HFFc6 (cell line): Measurements from ENCODE around the gene CLIC6. TPM values are rescaled to one million over a fixed set of nuclear protein-coding genes. Genes with fewer than 3 reads are reported as not detected.

ENCODE experiments used
- DNase-seq: peaks from one replicate; pipeline ENCODE4 v3.0.0-alpha.2; 2018
- H3K27ac Mint-ChIP-seq: 2 replicates; pipeline ENCODE4 v1.8.0; 2020; ENCODE audit warnings: mild to moderate bottlenecking, mixed read lengths
- H3K27me3 Mint-ChIP-seq: 2 replicates; pipeline ENCODE4 v1.8.0; 2021; ENCODE audit warnings: mild to moderate bottlenecking, moderate library complexity, mixed read lengths; ENCODE audit not compliant: insufficient read depth
- H3K36me3 Mint-ChIP-seq: 2 replicates; pipeline ENCODE4 v1.8.0; 2021; ENCODE audit warnings: low read depth, mixed read lengths
- H3K4me1 Mint-ChIP-seq: 2 replicates; pipeline ENCODE4 v1.8.0; 2020; ENCODE audit warnings: low read depth, mixed read lengths
- H3K4me3 Mint-ChIP-seq: 2 replicates; pipeline ENCODE4 v1.8.0; 2020; ENCODE audit warnings: mild to moderate bottlenecking, moderate library complexity, mixed read lengths
- H3K9me3 Mint-ChIP-seq: 2 replicates; pipeline ENCODE4 v1.8.0; 2020; ENCODE audit warnings: mild to moderate bottlenecking, mixed read lengths
- total RNA-seq, 6 experiments: library from RNA; stranded (reverse); fragmentation: NEBNext Ultra II Directional; extraction: Animal tissue kit (Norgen Biotek cat#: 25700); gene quantifications; 2 replicates in 1 of 6; 3 replicates in 5 of 6; pipeline ENCODE4 v1.2.3, GENCODE V29; 2021
- TF ChIP-seq, protein P1 (sequence below): fragments of 200-600 bp; sonication (generic); IDR thresholded peaks from 2 replicates; pipeline ENCODE4 v1.5.0; 2021; ENCODE audit warnings: antibody characterized with exemption, mild to moderate bottlenecking

The CLIC6 gene
- total RNA-seq, 6 experiments from 2014 or later: not detected

DNA sequence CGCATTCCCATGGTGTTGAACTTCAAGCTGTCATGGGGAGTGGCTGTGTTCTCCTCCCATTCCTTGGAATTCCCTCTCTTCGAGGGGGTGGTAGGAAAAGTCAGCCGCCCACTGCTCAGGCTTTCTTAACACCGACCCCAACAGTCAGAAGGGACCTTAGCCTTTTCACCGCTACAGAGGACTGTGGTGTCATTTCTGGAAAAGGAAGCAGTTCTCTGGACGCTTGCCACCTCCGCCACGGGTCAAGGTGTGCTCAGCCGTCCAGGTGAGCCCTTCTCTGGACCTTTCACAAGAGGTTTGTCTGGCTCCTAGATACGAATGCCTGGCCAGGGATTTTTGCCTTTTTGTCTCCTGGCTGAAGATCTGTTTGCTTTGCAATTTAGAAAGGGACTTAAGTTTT, 31.8 kb downstream of the CLIC6 start:
- H3K4me3 Mint-ChIP-seq: no peak overlapping the region
- peaks cover 6% of the 10 kb centered on the region for H3K27me3 Mint-ChIP-seq
- H3K27ac Mint-ChIP-seq: no peak overlapping the region
- no peak for DNase-seq
- no peaks in the 10 kb centered on the region; the same call in 1 of the 2 replicates for H3K36me3 Mint-ChIP-seq
- H3K9me3 Mint-ChIP-seq: no peaks in the 10 kb centered on the region
- TF ChIP-seq, protein P1, sequence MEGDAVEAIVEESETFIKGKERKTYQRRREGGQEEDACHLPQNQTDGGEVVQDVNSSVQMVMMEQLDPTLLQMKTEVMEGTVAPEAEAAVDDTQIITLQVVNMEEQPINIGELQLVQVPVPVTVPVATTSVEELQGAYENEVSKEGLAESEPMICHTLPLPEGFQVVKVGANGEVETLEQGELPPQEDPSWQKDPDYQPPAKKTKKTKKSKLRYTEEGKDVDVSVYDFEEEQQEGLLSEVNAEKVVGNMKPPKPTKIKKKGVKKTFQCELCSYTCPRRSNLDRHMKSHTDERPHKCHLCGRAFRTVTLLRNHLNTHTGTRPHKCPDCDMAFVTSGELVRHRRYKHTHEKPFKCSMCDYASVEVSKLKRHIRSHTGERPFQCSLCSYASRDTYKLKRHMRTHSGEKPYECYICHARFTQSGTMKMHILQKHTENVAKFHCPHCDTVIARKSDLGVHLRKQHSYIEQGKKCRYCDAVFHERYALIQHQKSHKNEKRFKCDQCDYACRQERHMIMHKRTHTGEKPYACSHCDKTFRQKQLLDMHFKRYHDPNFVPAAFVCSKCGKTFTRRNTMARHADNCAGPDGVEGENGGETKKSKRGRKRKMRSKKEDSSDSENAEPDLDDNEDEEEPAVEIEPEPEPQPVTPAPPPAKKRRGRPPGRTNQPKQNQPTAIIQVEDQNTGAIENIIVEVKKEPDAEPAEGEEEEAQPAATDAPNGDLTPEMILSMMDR: no peak
- H3K4me1 Mint-ChIP-seq: peaks cover 51% of the 10 kb centered on the region

DNA sequence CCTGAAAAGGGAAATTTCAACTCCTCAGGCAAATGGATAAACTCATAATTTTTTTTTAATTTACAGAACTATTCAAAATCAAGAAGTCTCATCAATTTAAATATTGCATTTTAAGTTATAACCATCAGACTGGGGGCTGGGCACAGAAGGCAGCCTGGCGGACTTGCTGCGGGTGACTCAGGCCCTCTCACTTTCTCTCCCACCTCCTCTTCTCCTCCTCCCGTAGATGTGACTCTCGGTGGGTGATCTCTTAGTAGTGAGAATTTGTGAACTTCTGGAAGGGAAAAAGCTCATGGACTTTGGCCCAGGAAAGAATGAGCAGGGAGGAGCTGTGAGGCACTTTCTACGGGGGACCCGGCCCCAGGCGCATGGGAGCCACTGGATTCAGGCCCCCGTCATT, 32.9 kb downstream of the CLIC6 start:
- peak; percentile 20 for DNase-seq
- no peaks in the 10 kb centered on the region for H3K9me3 Mint-ChIP-seq

DNA sequence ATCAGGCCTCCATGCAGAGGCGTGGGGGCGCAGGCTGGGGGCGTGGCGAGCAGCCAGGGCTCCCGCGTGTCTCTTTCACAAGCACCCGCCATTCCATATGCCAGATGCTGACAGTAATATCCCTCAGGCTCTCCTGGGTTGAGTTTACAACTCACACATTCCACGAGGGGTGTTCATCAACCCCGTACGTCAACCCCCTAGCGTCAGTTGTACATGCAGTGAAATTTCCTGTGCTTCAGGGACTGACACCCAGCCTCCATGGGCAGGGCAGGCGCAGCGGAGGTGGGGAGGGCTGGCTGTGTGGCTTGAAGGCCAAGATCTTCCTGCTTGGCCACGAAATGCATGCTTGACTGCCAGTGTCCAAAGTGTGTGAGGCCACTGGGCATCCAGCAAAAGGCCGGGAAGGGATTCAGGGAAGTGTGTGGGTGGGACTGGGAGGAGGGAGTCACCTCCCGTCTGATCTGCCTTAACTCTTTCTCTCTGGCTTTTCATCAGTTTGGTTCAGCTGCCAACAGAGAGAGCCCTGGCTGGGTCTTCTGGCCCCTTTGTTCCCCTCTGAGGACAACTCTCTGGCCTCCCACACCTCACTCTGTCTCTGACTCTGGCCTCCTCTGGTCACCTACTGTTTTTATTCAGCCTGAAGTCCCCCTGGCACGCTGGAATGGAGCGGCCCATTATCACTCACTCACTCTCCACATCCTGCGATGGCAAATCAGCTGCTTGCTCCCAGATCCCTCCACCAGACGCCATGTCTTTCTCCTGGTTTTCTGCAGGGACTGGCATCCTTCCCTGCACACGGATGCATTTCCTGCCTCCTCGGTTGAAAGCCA, 33.8 kb downstream of the CLIC6 start:
- H3K9me3 Mint-ChIP-seq: no peaks in the 10 kb centered on the region
- H3K4me1 Mint-ChIP-seq: peaks cover 51% of the 10 kb centered on the region
- H3K27me3 Mint-ChIP-seq: peaks cover 8% of the 10 kb centered on the region
- peak; percentile 91 for DNase-seq
- H3K4me3 Mint-ChIP-seq: peak overlapping the region; percentile 72; the same call in 1 of the 2 replicates
- TF ChIP-seq, protein P1: peak; percentile 59
- no peaks in the 10 kb centered on the region; the same call in 1 of the 2 replicates for H3K36me3 Mint-ChIP-seq
- H3K27ac Mint-ChIP-seq: peak overlapping the region; percentile 92

More for the DNA sequence above, 32.9 kb downstream of the CLIC6 start:
- Mint-ChIP-seq H3K36me3 (no peaks in the 10 kb centered on the region; the same call in 1 of the 2 replicates), H3K27me3 (peaks cover 8% of the 10 kb centered on the region), H3K4me1 (peaks cover 51% of the 10 kb centered on the region), H3K27ac (peak overlapping the region; percentile 92), H3K4me3 (peak overlapping the region; percentile 72)
- TF ChIP-seq, protein P1: no peak

DNA sequence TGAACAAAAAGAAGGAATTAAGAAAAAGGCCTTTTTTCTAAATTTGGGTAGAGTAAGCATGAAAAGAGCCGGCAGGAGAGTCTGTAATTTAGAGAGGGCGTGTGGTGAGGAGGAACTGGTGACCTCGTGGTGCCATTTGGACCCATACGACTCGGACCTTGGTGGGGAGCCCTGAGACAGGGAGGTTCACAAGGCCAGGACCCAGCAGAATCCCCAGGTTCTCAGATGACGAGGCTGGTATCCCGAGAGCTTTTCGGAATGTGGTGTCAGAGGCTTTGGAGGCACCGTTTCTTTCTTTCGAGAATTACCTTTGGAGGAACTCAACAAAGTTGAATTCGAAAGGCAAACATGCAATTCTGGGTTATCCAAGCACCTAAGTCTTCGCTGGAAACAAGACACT, 34.8 kb downstream of the CLIC6 start:
- Mint-ChIP-seq H3K27me3 (peaks cover 13% of the 10 kb centered on the region), H3K27ac (no peak overlapping the region), H3K36me3 (no peaks in the 10 kb centered on the region; the same call in 1 of the 2 replicates), H3K9me3 (no peaks in the 10 kb centered on the region), H3K4me1 (peaks cover 45% of the 10 kb centered on the region), H3K4me3 (no peak overlapping the region)
- TF ChIP-seq, protein P1: no peak
- DNase-seq: no peak

DNA sequence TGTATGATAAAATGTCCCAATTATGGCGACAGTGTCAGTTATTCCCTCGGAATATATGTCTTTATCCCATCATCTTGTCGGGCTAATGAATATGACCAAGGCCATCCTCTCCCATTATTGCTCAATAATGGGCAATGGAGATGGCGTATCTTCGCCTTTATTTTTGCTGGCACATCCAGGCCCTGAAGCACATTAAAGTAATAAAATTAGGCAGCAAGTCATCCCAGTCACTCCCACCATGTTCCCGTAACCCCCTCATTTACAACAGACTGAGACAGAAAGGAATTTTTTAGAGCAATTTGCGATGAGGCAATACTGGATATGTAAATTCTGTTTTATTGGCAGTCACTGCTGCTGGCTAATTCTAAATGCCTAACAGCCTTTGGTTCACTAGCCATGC, 35.3 kb downstream of the CLIC6 start:
- H3K9me3 Mint-ChIP-seq: no peaks in the 10 kb centered on the region
- H3K4me1 Mint-ChIP-seq: peaks cover 39% of the 10 kb centered on the region
- peak overlapping the region; percentile 65 for H3K27ac Mint-ChIP-seq
- no peaks in the 10 kb centered on the region; the same call in 1 of the 2 replicates for H3K36me3 Mint-ChIP-seq
- TF ChIP-seq, protein P1: no peak
- peak; percentile 37 for DNase-seq
- peak overlapping the region; percentile 56 for H3K4me3 Mint-ChIP-seq
- peaks cover 16% of the 10 kb centered on the region for H3K27me3 Mint-ChIP-seq
